Kidney (tissue), 22 donors: ENCODE data around the gene CRX. TPM values are rescaled to one million over a fixed set of nuclear protein-coding genes. Genes with fewer than 3 reads are reported as not detected.
"Not testable (repeated sequence)": the region's sequence is repeated elsewhere in the genome, so short reads cannot be mapped to it uniquely, and the experiment has no call there.

Source experiments
- DNase-seq, 5 donors: peaks; one replicate each; pipeline ENCODE4 v3.0.0-alpha.2; 2013 to 2020
- FAIRE-seq: peaks from 2 replicates; lab custom pipeline; 2012; peaks lifted over from hg19 to GRCh38; lab: Jason Lieb, UNC
- H3K27ac ChIP-seq, 2 donors: one replicate each; pipeline ENCODE4 v1.7.0; 2013; ENCODE audit warnings: low read depth in 2 of 2, low read length in 2 of 2, inconsistent platforms in 1 of 2
- H3K27me3 ChIP-seq: one replicate; pipeline ENCODE4 v1.7.1; 2013; ENCODE audit warnings: low read length, inconsistent platforms; ENCODE audit not compliant: control insufficient read depth, insufficient read depth
- H3K36me3 ChIP-seq, 3 donors: one replicate each; pipeline versions ENCODE4 v1.7.0 to v1.7.1; 2013; ENCODE audit warnings: low read length in 3 of 3, control low read depth in 1 of 3, inconsistent platforms in 1 of 3; ENCODE audit not compliant: insufficient read depth in 3 of 3, control insufficient read depth in 2 of 3
- H3K4me1 ChIP-seq, 3 donors: one replicate each; pipeline versions ENCODE4 v1.7.0 to v1.7.1; 2013; ENCODE audit warnings: low read length in 3 of 3, inconsistent platforms in 1 of 3, low read depth in 1 of 3; ENCODE audit not compliant: control insufficient read depth in 2 of 3, insufficient read depth in 2 of 3
- H3K4me3 ChIP-seq, 3 donors: one replicate each; pipeline versions ENCODE4 v1.7.0 to v1.8.1; 2013; ENCODE audit warnings: low read length in 3 of 3, control low read depth in 1 of 3, inconsistent platforms in 1 of 3
- H3K9ac ChIP-seq, 3 donors: one replicate each; pipeline versions ENCODE4 v1.7.0 to v1.7.1; 2013; ENCODE audit warnings: low read length in 3 of 3, control low read depth in 1 of 3, inconsistent platforms in 1 of 3
- H3K9me3 ChIP-seq, 3 donors: one replicate each; pipeline versions ENCODE4 v1.7.0 to v1.7.1; 2013; ENCODE audit warnings: low read length in 3 of 3, control low read depth in 1 of 3, inconsistent platforms in 1 of 3; ENCODE audit not compliant: control insufficient read depth in 2 of 3, insufficient read depth in 1 of 3
- intact Hi-C: fragments of 100-400 bp; cut with DNase I; formaldehyde crosslinking; loops from one replicate; pipeline ENCODE4 v1.11.1; 2022
- long read RNA-seq, 10 donors: library from polyadenylated mRNA in 1 of 10; unstranded in 1 of 10; transcript quantifications; one replicate each; pipeline ENCODE4 v2.0.0 and lab custom pipeline, GENCODE V29; 2021 to 2026
- polyA plus RNA-seq: library from polyadenylated mRNA; stranded (reverse); fragments of 350-450 nt; fragmentation: Illumina TruSeq; extraction: RNeasy Lipid Tissue Mini Kit (QIAGEN cat#74804); gene quantifications from one replicate; pipeline ENCODE4 v1.2.3, GENCODE V29; 2014; ENCODE audit warnings: low read depth, low replicate concordance; ENCODE audit not compliant: insufficient read depth
- total RNA-seq: library from RNA; stranded (reverse); fragmentation: NEBNext Ultra II Directional; extraction: Animal tissue kit (Norgen Biotek cat#: 25700); gene quantifications from one replicate; pipeline ENCODE4 v1.2.1, GENCODE V29; 2021
- TF ChIP-seq, protein P1 (sequence below): IDR thresholded peaks from 3 replicates; pipeline ENCODE4 v1.5.1; 2012; ENCODE audit warnings: mild to moderate bottlenecking, moderate library complexity, borderline replicate concordance; ENCODE audit not compliant: insufficient read depth; ENCODE audit errors: extremely low read depth
- donor health status: control.
- donor health status: control.
- donor health status: control.
- donor health status: control.
- donor health status: control.
- donor health status: DM: yes; HTN: yes; CAD: no.
- donor health status: Normal renal cell carcinoma (clear cell type).

CRX gene
- total RNA-seq (not detected), polyA plus RNA-seq (not detected)
- long read RNA-seq, donor 1, result 0 reads
- long read RNA-seq, donor 2, result 0 reads
- long read RNA-seq, donor 3, result 0 reads
- long read RNA-seq, donor 4, result 0 reads
- long read RNA-seq, donor 5, result 0 reads
- long read RNA-seq, donor 6, result 0 reads
- long read RNA-seq, donor 7, result 0 reads
- long read RNA-seq, donor 8, result 0 reads
- long read RNA-seq, donor 9, result 0 reads
- long read RNA-seq, donor 10, result 0 reads

DNA sequence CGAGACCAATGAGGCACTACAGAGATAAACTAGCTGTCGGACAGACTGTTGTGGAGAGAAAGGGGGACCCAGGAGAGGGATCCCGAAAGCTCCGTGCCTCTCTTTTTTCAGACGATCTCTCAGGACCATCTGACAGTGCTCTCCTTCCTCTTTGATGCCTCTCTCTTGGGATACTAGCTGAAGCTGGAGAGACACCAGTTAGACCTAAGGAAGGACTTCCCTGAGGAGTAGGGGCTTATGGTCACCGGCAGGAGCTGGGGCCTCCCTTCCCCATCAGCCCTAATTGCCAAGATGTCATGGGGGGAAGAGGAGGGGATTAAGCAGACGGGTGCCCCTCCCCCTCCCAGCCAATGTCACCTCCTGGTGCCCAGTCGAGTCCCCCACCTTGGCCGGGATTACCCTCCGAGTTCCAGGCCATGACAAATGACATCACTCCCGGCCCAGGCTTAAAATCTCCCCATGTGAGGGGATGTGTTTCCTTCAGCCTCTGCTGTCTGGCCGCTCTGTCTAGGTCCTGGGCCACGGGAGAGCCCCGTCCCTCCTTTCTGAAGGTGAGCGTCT, at the start of gene CRX:
TSS of gene CRX (plus strand) at position 478 of the 561 bp plus-strand sequence. CDS start 12,507 bp downstream, outside the sequence.
- H3K27ac ChIP-seq, result no peak within 1 kb of the TSS
- DNase-seq (no peak), FAIRE-seq (no peak)
- H3K4me1 ChIP-seq, result no peaks in the 10 kb centered on the region
- H3K9ac ChIP-seq, result no peak within 1 kb of the TSS
- H3K36me3 ChIP-seq, result no peaks in the 10 kb centered on the region
- no peak within 1 kb of the TSS for H3K4me3 ChIP-seq
- no peaks in the 10 kb centered on the region for H3K9me3 ChIP-seq
- intact Hi-C loops, result no loop called here
- TF ChIP-seq, protein P1, sequence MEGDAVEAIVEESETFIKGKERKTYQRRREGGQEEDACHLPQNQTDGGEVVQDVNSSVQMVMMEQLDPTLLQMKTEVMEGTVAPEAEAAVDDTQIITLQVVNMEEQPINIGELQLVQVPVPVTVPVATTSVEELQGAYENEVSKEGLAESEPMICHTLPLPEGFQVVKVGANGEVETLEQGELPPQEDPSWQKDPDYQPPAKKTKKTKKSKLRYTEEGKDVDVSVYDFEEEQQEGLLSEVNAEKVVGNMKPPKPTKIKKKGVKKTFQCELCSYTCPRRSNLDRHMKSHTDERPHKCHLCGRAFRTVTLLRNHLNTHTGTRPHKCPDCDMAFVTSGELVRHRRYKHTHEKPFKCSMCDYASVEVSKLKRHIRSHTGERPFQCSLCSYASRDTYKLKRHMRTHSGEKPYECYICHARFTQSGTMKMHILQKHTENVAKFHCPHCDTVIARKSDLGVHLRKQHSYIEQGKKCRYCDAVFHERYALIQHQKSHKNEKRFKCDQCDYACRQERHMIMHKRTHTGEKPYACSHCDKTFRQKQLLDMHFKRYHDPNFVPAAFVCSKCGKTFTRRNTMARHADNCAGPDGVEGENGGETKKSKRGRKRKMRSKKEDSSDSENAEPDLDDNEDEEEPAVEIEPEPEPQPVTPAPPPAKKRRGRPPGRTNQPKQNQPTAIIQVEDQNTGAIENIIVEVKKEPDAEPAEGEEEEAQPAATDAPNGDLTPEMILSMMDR, result no peak
- H3K27me3 ChIP-seq, result peaks cover 2% of the 10 kb centered on the region

DNA sequence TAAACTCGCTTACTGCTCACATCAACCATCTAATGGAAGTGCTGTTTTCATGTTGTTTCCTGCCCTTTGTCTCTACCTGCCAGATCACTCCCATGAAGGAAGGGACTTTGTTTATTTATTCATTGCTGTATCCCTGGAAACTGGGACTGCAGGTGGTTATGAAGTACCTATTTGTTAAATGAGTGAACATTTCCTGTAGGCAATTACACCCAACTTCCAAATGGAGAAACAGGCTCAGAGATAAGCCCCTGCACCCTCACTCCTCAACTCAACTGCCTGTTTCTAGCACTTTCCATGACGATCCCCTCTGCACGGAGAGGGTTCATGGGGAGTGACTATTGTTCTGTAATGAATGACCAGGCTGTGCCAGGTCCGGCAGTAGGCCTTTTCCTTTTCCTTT, 45.2 kb upstream of the CRX start:
- FAIRE-seq (no peak), DNase-seq (peak in 1 of 5 donors; percentile 48)
- peak overlapping the region in 1 of 2 donors; percentile 7 for H3K27ac ChIP-seq
- no peaks in the 10 kb centered on the region for H3K27me3 ChIP-seq
- intact Hi-C loops, result no loop called here
- H3K9ac ChIP-seq, result no peak overlapping the region
- peaks cover 0 to 14% (median 0%) of the 10 kb centered on the region in 3 donors for H3K4me1 ChIP-seq
- peaks cover 2 to 6% (median 3%) of the 10 kb centered on the region in 3 donors for H3K36me3 ChIP-seq
- TF ChIP-seq, protein P1, result no peak
- no peaks in the 10 kb centered on the region for H3K9me3 ChIP-seq
- no peak overlapping the region for H3K4me3 ChIP-seq

DNA sequence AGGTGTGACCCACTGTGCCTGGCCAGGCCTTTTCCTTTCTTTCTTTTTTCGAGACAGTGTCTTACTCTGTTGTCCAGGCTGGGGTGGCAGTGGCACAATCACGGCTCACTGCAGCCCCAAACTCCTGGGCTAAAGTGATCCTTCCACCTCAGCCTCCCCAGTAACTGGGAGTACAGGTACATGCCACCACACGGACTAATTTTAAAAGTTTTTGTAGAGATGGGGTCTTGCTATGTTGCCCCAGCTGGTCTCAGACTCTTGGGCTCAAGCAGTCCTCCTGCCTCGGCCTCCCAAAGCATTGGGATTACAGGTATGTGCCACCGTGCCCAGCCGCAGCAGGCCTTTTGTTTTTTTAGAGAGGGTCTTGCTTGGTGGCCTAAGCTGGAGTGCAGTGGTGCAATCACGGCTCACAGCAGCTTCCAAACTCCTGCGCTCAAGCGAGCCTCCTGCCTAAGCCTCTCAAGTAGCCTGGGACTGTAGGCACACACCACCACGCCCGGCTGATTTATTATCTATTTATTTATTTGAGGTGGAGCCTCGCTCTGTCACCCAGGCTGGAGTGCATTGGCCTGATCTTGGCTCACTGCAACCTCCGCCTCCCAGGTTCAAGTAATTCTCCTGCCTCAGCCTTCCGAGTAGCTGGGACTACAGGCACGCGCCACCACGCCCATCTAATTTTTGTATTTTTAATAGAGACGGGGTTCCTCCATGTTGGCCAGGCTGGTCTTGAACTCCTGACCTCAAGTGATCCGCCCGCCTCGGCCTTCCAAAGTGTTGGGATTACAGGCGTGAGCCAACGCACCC, 44.3 kb upstream of the CRX start:
- H3K27ac ChIP-seq, DNase-seq, FAIRE-seq, H3K36me3 ChIP-seq, H3K9me3 ChIP-seq, H3K27me3 ChIP-seq, intact Hi-C loops: not testable (repeated sequence)
- Histone ChIP-seq H3K4me1 (peaks cover 0 to 20% (median 0%) of the 10 kb centered on the region in 3 donors), H3K4me3 (peak overlapping the region in 2 of 3 donors; percentile 87 to 91), H3K9ac (peak overlapping the region in 2 of 3 donors; percentile 64 to 89)
